KMS-11 (cell line): ENCODE measurements around the gene NUMA1.

ENCODE experiments used
- H2AFZ ChIP-seq: fragments of 200-600 bp; sonication (generic); 2 replicates; pipeline ENCODE4 v1.6.1; 2016; ENCODE audit warnings: antibody characterized with exemption, mixed run types, low read depth
- H3K27ac ChIP-seq: fragments of 200-600 bp; sonication (generic); 2 replicates; pipeline ENCODE4 v1.6.1; 2016; ENCODE audit warnings: mild to moderate bottlenecking, mixed run types
- H3K27me3 ChIP-seq: fragments of 200-600 bp; sonication (generic); 2 replicates; pipeline ENCODE4 v1.6.1; 2017; ENCODE audit warnings: mild to moderate bottlenecking, low read depth, mixed run types, moderate library complexity; ENCODE audit not compliant: insufficient read depth
- H3K36me3 ChIP-seq: fragments of 200-600 bp; sonication (generic); 2 replicates; pipeline ENCODE4 v1.6.1; 2017; ENCODE audit warnings: mild to moderate bottlenecking, mixed run types; ENCODE audit not compliant: insufficient read depth
- H3K4me1 ChIP-seq: fragments of 200-600 bp; sonication (generic); 2 replicates; pipeline ENCODE4 v1.6.1; 2016; ENCODE audit warnings: mild to moderate bottlenecking, low read depth, mixed run types; ENCODE audit not compliant: poor library complexity, severe bottlenecking
- H3K4me2 ChIP-seq: fragments of 200-600 bp; sonication (generic); 2 replicates; pipeline ENCODE4 v1.7.0; 2016; ENCODE audit warnings: mild to moderate bottlenecking, mixed run types
- H3K4me3 ChIP-seq: fragments of 200-600 bp; sonication (generic); IDR thresholded peaks from 2 replicates; pipeline ENCODE4 v1.6.1; 2017; ENCODE audit warnings: low read depth, low read length, mixed read lengths; ENCODE audit not compliant: insufficient read depth
- H3K79me2 ChIP-seq: fragments of 200-600 bp; sonication (generic); 2 replicates; pipeline ENCODE4 v1.6.1; 2016; ENCODE audit warnings: low read depth, mixed run types; ENCODE audit not compliant: insufficient read depth
- H3K9ac ChIP-seq: fragments of 200-600 bp; sonication (generic); 2 replicates; pipeline ENCODE4 v1.6.1; 2016; ENCODE audit warnings: mild to moderate bottlenecking, mixed run types
- H4K20me1 ChIP-seq: fragments of 200-600 bp; sonication (generic); 2 replicates; pipeline ENCODE4 v1.6.1; 2016; ENCODE audit warnings: mild to moderate bottlenecking, mixed run types; ENCODE audit not compliant: insufficient read depth
- TF ChIP-seq, protein P1 (sequence below): fragments of 200-600 bp; sonication (generic); conservative IDR thresholded peaks from 2 replicates; pipeline ENCODE4 v1.6.1; 2017; ENCODE audit warnings: low read depth, mild to moderate bottlenecking, antibody characterized with exemption, low read length, moderate library complexity, mixed read lengths

The NUMA1 gene

DNA sequence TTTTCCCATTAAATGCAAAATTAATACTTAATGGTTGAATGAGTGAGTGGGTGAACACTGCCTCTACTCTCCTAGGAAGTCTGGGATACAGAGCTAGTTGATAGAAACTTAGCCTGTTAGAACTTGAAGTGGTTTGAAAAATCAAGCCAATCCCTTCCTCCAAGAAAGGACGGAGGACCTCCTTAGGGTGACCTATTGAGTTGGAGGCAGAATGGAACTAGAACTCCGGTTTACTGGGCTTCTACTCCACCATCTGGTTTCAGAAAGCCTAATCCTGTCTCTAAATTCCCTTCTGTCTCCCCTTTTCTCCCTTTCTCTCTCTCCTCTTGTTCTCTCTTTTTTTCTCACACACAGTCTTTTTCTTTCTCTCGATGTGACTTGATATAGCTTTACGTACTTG lies 101.2 kb downstream of the NUMA1 start:
- Histone ChIP-seq H3K4me3 (no peak overlapping the region), H4K20me1 (no peaks in the 10 kb centered on the region), H3K27me3 (no peaks in the 10 kb centered on the region), H3K4me1 (no peaks in the 10 kb centered on the region), H3K9ac (no peak overlapping the region), H2AFZ (no peak overlapping the region), H3K36me3 (no peaks in the 10 kb centered on the region; the same call in 1 of the 2 replicates), H3K27ac (no peak overlapping the region), H3K4me2 (no peak overlapping the region), H3K79me2 (no peaks in the 10 kb centered on the region)
- TF ChIP-seq, protein P1, sequence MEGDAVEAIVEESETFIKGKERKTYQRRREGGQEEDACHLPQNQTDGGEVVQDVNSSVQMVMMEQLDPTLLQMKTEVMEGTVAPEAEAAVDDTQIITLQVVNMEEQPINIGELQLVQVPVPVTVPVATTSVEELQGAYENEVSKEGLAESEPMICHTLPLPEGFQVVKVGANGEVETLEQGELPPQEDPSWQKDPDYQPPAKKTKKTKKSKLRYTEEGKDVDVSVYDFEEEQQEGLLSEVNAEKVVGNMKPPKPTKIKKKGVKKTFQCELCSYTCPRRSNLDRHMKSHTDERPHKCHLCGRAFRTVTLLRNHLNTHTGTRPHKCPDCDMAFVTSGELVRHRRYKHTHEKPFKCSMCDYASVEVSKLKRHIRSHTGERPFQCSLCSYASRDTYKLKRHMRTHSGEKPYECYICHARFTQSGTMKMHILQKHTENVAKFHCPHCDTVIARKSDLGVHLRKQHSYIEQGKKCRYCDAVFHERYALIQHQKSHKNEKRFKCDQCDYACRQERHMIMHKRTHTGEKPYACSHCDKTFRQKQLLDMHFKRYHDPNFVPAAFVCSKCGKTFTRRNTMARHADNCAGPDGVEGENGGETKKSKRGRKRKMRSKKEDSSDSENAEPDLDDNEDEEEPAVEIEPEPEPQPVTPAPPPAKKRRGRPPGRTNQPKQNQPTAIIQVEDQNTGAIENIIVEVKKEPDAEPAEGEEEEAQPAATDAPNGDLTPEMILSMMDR = no peak

DNA sequence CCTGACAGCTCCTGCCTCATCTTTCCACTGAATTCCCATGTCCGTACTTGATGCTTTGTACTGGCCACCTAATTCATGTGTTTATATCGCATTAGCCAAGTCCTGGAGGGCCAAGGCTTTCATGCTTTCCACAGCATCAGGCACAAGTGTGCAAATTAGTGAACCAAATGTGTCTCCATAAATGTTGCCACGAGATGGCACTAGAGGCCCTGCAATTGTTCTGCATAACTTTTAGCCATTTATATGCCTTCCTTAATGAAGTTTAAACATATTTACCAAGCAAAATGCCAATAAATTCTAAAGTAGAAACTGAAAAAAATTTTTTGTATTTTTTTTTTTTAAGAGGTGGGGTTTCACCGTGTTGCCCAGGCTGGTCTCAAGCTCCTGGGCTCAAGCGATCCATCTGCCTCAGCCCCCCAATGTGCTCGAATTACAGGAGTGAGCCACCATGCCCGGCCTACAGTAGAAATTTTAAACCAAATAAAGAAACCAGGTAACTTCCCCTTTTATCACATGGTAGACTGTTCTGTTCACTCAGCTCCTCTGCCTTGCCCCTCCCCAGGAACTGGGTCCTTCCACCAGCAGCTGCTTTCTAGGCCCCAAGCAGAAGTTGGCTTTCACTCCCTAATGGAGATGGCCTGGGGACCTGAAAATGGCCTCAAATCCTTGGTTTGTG lies 102.5 kb downstream of the NUMA1 start:
- no peaks in the 10 kb centered on the region; the same call in 1 of the 2 replicates for H3K36me3 ChIP-seq
- H3K4me3 ChIP-seq = no peak overlapping the region
- no peaks in the 10 kb centered on the region for H4K20me1 ChIP-seq
- H3K79me2 ChIP-seq = no peaks in the 10 kb centered on the region
- H2AFZ ChIP-seq = no peak overlapping the region
- no peaks in the 10 kb centered on the region for H3K4me1 ChIP-seq
- TF ChIP-seq, protein P1 = peak; percentile 87
- no peak overlapping the region for H3K4me2 ChIP-seq
- H3K27ac ChIP-seq = no peak overlapping the region
- H3K27me3 ChIP-seq = no peaks in the 10 kb centered on the region
- no peak overlapping the region for H3K9ac ChIP-seq

DNA sequence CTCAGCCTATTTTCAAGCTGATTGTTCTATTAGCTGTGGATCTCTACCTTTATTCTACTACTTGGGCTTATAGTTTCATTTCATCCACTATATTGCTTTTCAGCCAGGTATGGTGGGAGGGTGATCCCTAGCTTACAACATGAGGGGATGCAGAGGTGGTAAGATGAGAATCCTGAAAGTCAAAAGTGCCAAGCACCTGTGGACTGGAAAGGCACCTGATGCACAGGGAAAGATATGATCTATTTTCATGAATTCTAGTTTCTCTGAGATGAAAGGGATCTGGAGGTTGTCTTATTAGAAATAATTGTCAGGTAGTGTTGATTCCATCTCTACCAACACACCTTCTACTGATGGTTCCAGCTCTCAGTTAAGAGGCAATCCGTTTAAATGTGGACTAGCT lies 103.3 kb downstream of the NUMA1 start:
- Histone ChIP-seq H2AFZ (no peak overlapping the region), H4K20me1 (no peaks in the 10 kb centered on the region), H3K9ac (no peak overlapping the region), H3K4me2 (no peak overlapping the region), H3K27ac (no peak overlapping the region), H3K27me3 (no peaks in the 10 kb centered on the region), H3K4me3 (no peak overlapping the region), H3K4me1 (no peaks in the 10 kb centered on the region), H3K36me3 (no peaks in the 10 kb centered on the region; the same call in 1 of the 2 replicates), H3K79me2 (no peaks in the 10 kb centered on the region)
- TF ChIP-seq, protein P1 = no peak

DNA sequence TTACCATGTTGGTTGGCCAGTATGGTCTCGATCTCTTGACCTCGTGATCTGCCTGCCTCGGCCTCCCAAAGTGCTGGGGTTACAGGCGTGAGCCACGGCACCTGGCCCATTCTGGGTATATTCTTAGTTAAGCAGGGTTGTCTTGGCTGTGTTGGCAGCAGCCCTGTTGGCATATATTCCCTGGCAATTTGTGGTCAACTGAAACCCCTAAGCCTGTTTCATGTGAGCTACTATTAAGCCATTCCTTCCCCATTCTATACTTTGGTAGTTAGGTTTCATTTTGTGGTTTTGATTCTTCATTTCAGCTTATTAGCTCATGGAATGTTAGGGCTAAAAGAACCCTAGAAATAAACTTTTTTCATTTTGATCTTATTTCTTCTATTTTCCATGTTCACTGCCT lies 103.8 kb downstream of the NUMA1 start:
- Histone ChIP-seq H3K9ac (no peak overlapping the region), H3K4me2 (no peak overlapping the region), H3K79me2 (no peaks in the 10 kb centered on the region), H4K20me1 (no peaks in the 10 kb centered on the region), H2AFZ (no peak overlapping the region), H3K4me3 (no peak overlapping the region), H3K4me1 (no peaks in the 10 kb centered on the region), H3K36me3 (no peaks in the 10 kb centered on the region; the same call in 1 of the 2 replicates), H3K27ac (no peak overlapping the region), H3K27me3 (no peaks in the 10 kb centered on the region)
- TF ChIP-seq, protein P1 = no peak
